HG02642 (cell line): Measurements from ENCODE around the gene FAM168B.
"Not testable (repeated sequence)": the region's sequence is repeated elsewhere in the genome, so short reads cannot be mapped to it uniquely, and the experiment has no call there.

Experiments
- ATAC-seq: cut with Tn5 transposase; IDR thresholded peaks from one replicate; pipeline ENCODE4 v1.9.1; 2021; ENCODE audit warnings: mild to moderate bottlenecking; ENCODE audit not compliant: unreplicated experiment, poor library complexity

Gene FAM168B

DNA sequence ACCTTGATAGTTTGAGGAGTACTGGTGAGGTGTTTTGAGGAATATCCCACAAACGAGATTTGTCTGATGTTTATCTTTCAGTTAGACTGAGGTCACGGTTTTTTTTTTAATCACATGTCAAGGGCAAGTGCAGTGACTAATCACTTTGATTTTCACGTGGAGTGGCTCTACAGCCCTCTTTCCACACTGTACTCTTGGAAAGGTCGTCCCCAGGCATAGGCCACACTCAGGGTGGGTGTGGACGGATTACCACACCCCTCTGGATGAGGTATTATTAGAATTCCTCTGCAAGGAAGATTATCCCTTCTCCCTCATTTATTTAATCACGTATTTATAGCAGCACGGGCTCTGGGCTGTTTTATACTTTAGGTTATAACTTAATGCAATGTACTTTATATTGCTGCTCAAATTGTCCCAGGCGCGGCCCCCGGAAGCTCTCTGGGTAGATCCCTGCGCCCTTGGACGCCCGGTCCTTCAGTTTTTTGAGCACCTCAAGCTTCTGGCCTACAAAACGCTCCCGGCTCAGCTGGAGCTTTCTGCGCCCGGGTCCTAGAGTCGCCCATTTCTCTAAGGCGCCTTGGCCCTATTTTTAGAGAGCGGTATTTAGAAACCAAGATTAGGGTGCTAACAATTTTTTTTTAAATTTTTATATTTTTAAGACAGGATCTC, 11.4 kb upstream of the FAM168B start:
- peak; percentile 68 for ATAC-seq

DNA sequence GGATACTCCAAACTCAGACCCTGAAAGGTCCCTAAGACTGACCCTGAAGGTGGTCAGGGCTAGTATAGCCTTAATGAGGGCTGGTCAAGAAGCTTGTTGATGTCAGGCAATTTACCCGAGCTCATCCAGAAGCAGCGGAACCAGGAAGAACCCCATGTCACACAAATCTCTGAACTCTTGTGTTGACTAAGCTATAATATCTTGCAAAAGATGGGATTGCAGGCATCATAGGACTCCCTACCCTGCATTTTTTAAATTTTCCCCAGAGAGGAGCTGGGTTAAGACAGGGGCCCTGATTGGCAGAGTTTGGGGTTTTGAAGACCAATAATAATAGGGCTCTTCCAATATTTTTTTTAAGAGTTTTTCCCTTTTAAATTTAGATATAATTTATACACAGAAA, 9.9 kb upstream of the FAM168B start:
- ATAC-seq = no peak

DNA sequence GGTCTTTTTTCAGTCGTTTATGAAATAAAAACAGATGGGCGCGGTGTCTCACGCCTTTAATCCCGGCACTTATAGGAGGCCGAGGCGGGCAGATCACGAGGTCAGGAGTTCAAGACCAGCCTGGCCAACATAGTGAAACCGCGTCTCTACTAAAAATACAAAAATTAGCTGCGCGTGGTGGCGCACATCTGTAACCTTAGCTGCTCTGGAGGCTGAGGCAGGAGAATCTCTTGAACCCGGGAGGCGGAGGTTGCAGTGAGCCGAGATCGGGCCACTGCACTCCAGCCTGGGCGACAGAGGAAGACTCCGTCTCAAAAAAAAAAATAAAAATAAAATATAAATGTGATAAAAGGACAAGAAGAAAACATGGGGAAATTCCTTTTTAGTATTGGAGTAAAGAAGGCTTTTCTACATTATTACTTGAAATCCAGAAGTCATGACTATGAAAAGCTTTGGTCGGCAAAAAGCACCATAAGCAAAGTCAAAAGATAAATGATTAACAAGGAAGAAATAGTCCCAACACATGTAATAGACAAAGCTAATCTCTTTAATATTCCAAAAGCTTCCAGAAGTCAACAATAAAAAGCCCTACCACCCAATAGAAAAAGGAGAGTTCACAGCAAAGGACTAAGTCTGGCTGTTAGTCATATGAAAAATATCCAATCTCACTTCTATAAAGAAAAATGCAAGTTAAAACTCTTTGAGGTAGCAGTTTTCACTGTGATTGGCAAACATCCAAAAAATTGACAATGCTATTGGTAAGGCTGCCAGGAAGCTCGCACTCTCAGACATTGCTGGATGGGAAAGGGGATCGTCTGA, 1.4 kb upstream of the FAM168B start:
- ATAC-seq = no peak

DNA sequence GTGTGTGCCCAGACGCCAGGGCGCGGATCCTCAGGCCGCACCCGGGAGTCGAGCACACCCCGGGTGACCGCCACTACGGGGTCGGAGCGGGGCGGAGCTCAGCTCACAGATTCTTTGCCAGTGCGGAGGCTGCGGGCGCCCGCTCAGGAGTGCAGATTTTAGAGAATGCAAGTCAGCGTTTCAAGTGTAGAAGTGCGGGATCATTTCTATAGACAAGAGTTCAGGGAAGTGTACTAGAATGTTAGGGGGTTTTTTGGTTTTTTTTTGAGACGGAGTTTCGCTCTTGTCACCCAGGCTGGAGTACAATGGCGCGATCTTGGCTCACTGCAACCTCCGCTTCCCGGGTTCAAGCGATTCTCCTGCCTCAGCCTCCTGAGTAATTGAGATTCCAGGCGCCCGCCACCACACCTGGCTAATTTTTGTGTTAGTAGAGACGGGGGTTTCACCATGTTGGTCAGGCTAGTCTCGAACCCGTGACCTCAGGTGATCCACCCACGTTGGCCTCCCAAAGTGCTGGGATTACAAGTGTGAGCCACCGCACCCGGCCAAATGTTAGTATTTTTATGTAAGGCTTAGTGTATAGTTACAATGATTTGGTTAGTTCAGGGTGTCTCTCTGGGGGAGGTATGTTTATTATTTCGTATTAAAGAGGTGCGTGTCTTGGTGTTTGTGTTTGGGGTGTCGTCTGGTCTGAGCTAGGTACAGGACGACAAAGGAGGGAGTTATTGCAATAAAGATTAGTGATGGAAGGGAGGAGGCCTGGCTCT, 619 bp upstream of the FAM168B start:
- peak; percentile 72 for ATAC-seq

DNA sequence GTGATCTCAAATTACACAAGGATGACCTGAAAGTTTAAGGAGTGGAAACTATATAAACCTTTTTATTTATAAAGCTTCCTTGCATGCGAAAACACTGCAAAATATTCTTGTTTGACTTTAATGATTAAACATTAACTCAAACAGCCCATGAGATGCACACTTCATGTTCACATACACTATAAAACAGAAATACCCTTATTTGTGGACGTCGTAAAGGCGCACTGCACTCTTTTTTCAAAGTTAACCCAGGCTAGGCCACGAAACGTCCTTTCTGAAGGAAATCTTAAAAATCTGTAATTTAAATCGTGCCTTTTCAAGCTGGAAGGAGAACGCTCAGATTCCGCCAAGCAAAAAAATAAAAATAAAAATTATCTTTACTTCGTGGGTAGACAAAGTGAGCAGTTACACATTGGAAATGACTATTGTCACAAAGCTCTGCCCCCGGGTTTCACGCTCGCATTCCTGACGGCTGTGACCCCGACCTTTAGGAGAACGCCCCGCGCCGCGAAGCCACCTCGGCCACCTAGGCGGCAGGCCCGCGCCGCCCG, 728 bp downstream of the FAM168B start:
- ATAC-seq = no peak

DNA sequence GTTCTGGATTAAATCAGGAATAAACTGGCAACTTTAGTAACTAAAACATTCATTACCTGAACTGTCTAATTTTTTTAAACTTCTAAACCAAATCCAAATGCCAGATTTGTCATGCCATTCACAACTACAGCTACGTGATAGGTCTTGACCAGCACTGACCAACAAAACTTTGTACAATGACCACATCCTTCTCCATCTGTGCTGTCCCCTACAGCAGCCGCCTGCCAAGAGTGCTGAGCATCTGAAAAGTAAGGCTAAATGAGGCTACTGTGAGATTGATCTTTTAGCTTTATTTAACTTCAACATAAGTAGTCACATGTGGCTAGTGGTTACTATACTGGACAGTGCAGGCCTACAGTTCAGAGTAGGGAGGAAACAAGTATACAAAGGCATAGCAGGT, 7.6 kb downstream of the FAM168B start:
- no peak for ATAC-seq

DNA sequence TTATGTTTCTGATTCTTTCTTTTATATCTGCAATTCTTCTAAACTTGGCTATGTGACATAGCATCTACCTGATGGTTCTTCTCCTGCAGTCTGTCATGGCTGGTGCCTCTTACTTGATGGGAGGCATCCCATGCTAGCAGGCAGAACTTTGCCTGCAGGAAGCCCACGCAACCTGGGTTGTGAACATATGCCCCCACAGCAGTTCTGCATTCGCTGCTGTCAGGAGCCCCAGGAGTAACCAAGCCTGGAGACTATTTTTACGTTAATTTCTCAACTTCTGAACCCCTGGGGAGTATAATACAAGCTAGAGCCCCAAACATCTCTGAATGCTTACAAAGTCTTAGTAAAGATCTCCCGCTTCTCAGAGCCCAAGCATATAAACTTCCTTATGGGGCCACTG, 12.1 kb downstream of the FAM168B start:
- no peak for ATAC-seq

DNA sequence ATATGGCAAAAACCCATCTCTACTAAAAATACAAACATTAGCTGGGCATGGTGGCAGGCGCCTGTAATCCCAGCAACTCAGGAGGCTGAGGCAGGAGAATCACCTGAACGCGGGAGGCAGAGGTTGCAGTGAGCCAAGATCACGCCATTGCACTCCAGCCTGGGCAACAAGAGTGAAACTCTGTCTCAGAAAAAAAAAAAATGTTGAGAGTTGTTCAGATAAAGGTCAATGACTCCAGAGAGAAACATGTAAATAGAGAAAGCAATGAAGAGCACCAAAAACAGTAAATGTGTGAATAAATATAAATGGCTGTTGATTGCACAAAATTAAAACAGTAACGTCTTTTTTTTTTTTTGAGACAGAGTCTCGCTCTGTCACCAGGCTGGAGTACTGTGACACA, 13.3 kb downstream of the FAM168B start:
- ATAC-seq = not testable (repeated sequence)

DNA sequence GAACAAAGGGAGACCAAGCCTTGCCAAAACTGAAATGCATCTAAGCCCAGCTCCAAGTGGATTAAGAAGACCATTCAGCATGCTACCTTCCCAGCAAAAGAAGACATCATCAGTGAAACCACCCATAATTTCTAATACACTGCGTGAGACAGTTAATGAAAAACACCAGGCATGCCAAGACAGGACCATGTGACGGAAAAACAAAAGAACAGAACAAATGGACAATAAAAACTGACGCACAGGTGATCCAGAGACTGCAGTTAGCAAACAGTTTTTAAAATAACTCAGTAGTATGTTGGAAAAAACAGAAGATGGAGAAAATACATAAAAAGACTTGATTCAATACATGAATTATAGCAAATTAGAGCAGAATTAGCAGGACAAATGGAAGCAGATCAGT, 15.3 kb downstream of the FAM168B start:
- no peak for ATAC-seq

DNA sequence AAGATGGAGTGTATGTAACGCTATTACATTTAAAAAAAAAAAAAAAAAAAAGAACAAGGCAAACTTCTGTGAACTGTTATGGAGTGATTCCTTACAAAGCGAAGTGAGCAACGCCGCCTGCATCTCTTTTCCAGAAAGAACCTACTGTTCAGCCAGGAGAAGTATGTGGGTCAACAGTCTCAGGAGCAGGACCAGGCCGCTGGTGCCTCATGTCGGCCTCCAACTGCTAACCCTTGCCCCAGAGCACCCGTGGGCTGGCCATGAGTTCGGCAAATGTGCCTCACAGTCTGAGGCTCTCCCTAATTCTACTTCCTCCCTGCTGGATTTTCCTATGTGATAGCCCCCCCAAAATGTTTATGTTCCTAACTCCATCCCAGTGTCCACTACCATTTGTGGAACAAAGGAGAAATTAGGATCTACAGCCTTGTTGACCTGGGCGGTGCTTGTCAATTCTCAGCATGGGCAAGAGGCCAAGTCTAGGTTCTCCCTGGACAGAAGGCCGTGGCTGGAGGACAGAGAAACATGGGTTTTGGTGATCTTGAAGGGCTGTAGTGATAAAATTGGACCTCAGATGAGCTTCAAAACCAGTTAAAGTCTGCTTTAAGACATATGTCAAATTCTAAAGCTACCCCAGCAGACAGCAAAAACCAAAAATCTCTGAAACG, 15.9 kb downstream of the FAM168B start:
- no peak for ATAC-seq

DNA sequence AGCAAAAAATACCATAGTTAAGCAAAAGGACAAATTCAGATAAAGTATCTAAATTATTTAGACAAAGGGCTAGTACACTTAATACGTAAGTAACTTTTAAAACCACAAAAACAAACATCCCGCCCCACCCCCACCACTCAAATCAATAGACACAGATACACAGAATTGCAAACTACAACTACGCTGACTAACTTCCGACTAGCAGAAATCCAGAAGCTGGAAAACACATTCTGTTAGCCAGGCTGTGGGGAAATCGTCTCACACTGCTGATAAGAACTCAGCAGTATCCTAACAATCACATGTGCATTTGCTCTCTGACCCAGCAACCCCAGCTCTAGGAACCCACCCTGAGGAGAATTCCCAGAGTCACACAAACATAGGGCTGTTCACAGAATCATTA, 16.6 kb downstream of the FAM168B start:
- ATAC-seq = no peak

DNA sequence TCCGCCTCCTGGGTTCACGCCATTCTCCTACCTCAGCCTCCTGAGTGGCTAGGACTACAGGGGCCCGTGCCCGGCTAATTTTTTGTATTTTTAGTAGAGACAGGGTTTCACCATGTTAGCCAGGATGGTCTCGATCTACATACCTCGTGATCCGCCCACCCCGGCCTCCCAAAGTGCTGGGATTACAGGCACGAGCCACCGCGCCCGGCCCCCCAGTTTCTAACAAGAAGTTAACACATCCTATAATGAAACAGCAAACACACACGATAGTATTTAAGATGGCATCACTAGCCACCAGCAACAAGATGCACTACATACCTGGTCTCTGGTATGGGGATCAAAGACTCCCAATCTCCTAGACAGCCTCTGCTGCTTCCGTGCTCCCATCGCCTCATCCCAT, 17.7 kb downstream of the FAM168B start:
- ATAC-seq = not testable (repeated sequence)

DNA sequence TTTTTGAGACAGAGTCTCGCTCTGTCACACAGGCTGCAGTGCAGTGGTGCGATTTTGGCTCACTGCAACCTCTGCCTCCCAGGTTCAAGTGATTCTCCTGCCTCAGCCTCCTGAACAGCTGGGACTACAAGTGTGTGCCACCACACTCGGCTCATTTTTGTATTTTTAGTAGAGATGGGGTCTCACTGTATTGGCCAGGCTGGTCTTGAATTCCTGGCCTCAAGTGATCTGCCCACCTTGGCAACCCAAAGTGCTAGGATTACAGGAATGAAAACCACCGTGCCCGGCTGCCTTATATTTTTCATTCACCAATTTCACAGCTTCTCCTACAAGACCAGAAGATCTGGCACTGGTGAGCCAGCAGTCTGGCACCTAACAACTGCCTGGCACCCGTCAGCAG, 25.1 kb downstream of the FAM168B start:
- not testable (repeated sequence) for ATAC-seq

DNA sequence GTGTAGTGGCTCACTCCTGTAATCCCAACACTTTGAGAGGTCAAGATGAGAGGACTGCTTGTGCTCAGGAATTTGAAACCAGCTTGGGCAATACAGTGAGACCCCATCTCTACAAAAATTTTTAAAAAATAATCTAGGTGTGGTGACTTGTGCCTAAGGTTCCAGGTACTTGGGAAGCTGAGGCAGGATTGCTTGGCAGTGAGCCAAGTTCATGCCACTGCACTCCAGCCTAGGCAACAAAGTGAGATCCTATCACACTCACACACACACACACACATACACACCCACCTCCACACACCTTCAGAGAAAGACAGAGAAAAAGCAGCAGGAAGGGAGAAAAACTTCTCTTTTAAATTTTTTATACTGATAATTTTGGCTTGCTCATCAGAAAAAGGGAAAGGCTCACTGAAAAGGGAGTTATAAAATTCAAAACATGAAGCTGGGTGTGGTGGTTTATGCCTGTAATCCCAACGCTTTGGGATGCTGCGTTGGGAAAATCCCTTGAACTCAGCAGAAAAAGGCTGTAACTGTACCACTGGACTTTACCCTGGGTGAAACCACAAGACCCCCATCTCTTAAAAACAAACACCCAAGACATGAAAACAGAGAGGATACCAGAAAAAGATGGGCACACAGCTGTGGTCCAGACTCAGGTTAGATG, 25.7 kb downstream of the FAM168B start:
- ATAC-seq = no peak

DNA sequence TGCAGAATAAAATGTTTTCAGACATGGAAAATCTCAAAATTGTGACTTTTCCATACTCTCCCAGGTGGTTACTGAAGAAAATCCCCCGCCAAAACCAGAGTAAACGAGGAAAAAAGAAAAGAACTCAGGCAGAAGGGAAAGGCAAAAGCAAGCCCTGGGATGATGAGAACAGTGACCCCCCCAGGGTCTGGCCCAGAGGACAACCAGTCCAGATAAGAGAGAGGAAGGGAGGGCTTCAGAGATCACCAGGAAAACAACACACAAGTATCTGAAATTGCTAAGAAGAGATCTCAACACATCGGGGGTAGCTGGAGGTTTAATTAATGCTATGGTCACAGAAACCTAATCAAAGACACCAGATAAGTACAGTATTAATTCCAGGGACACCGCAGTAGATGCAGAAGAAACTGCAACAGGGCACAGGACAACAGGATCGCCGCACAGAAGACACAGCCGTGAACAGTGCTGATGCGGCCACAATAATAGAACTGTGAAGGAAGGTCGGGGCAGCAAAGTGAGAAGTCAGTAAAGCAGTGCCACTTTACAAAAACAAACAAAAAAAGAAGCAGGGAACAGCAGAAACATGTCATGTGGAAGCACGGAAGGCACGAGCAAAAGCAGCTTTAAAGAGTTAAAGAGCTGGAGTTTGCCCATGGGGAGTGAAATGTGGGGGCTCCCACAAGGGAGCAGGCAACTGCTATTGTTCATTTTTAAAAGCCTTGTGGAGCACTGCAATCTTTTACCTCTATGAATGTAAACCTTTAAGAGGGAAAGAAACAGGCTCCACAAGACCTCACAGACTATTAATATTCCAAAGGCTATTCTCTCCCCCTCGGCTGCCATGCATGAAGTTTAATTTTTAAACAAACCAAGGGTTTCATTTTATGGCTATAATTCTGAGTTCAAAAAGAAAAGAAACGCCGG, 28.4 kb downstream of the FAM168B start:
- ATAC-seq = no peak

DNA sequence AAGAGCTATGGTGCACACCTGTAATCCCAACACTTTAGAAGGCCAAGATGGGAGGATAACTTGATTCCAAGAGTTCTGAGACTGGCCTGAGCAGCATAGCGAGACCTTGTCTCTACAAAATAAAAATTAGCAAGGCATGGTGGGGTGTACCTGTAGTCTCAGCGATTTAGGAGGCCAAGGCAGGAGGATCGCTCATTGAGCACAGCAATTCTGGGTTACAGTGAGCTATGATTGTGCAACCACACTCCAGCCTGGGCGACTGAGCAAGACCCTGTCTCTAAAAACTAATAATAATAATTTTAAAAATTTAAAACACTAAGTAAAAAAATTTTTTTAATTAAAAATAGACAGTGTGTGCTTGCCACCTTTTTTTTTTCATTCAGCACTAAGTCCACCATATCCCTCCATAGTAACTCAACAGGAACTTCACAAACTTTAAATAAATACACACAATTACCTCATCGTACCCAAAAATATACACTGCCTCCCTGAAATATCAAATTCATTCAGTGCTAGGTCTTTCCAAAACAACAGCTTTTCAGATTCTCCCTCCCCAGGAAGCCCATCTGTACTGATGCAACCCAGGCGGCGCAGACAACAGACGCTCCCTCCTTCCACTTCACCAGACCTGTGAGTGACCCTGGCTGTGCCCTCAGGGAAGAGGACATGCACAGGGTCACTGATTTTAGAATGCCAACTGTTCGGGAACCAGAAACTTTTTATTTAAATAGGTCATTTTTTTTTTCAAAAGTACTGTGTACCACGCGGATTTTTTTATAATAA, 29.6 kb downstream of the FAM168B start:
- no peak for ATAC-seq

DNA sequence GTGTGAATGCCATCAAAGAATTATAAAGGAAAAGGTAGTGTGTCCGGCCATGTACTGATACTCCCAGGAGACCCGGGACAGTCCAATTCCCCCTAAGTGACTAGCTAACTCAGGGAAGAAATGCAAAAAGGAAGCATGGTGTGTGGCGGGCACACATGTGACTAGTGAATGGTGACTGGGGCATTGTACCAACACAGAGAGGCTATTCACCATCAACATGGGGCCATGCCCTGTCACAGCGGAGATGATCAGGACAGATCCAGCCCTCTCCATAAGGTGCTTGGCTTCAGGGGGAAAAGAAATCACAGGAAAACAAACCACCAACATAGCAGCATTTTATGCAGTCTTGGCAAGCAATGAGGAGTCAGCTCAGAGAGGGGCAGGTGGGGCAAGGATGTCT, 34.3 kb downstream of the FAM168B start:
- ATAC-seq = no peak

DNA sequence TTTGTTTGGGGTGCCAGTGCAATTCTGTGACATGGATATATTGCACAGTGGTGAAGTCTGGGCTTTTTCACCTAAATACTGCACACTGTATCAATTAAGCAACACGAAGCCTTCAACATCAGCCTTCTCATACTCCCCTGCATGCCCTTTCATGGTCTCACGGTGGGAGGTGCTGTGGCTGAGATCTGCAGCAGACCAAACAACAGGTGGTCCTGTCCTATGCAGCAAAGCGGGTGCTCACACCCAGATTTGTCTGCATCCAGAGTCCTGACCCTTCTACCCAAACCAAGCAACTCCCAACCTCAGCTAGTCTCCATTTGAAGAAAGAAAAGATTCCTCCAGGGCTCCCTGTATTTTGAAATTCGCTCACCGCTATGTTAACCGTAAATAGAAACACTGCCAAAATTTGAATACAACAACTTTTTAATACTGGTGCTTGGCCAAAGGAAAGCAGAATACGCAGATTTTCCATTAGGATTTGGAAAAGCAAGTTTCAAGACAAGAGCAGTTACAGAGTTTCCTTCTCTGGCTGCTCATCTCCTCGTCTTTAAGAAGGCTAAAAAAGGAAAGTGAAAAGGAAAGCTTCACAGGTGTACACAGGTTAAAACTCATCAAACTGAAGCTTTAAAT, 34.9 kb downstream of the FAM168B start:
- ATAC-seq = no peak
